ENCODE measurements around the gene NUBP1. TPM values are rescaled to one million over a fixed set of nuclear protein-coding genes. Genes with fewer than 3 reads are reported as not detected.

Gene NUBP1

DNA sequence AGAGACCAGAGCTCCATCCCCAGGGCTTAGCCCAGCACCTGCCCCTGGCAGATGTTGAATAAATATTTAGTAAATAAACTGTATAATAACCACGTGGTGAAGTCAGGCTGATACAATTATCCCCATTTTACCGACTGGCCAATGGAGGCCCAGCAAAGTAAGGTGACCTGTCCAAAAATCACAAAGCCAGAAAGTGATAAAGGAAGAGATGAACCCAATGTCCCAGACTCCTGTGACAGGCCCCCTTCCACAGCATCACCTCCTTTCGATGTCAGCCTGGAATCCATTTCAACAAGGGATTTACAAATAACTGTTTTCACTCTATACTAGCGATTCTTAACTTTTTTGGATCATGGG lies 69.4 kb downstream of the NUBP1 start:
- H4K91ac ChIP-seq (ENCODE audit: low read length), result no peak overlapping the region
- H3K4ac ChIP-seq (ENCODE audit: low read depth in 1 of 2, low read length in 2 of 2), result no peak overlapping the region

DNA sequence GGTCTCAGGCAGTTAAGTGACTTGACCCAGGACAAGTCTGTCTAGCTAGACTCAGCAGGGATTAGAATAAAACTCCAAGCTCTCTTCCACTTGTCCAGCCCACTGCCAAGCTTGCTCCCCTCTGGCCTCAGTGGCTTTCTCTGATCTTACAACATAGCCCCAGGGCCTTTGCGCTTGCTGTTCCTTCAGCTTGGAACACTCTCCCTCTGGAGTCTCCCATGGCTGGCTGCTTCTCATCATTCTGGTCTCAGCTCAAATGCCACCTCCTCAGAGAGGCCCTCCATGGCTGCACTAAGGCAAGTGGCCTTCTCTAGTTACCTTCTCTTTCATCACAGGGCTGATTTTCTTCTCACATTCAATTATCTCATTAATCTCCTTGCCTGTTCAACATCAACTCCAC lies 73.9 kb downstream of the NUBP1 start:
- no peaks in the 10 kb centered on the region for H3K36me3 ChIP-seq (ENCODE audit: control insufficient read depth in 1 of 2, insufficient read depth in 2 of 2, low read depth in 1 of 2, low read length in 2 of 2)
- H2BK15ac ChIP-seq (ENCODE audit: low read depth, poor library complexity, severe bottlenecking), result no peak overlapping the region
- DNase-seq, result no peak
- H2AFZ ChIP-seq (ENCODE audit: low read depth, low read length), result no peak overlapping the region
- no peak overlapping the region for H3K23ac ChIP-seq (ENCODE audit: low read length in 2 of 2)
- peaks cover 6% of the 10 kb centered on the region for H3K4me1 ChIP-seq (ENCODE audit: control insufficient read depth, insufficient read depth, low read depth, low read length)
- H3K27ac ChIP-seq (ENCODE audit: low read length, poor library complexity, severe bottlenecking), result no peak overlapping the region
- H2BK5ac ChIP-seq (ENCODE audit: low read depth, low read length, poor library complexity, severe bottlenecking), result no peak overlapping the region
- H2BK120ac ChIP-seq (ENCODE audit: low read depth, low read length), result no peak overlapping the region
- H3K4me2 ChIP-seq (ENCODE audit: low read length, poor library complexity, severe bottlenecking), result no peak overlapping the region
- H3K9ac ChIP-seq (ENCODE audit: low read length), result no peak overlapping the region
- WGBS, result 96% methylated on average over 1 of the region's 1 CpG
- no peak overlapping the region for H3K4me3 ChIP-seq (ENCODE audit: insufficient read depth in 1 of 2, low read depth in 1 of 2, low read length in 2 of 2)
- no peak overlapping the region for H3K18ac ChIP-seq (ENCODE audit: low read depth in 1 of 2, low read length in 2 of 2)
- H2AK5ac ChIP-seq (ENCODE audit: low read length, severe bottlenecking), result no peak overlapping the region
- no peak overlapping the region for H3K4ac ChIP-seq (ENCODE audit: low read depth in 1 of 2, low read length in 2 of 2)
- H3K27me3 ChIP-seq (ENCODE audit: control insufficient read depth in 1 of 2, insufficient read depth in 1 of 2, low read length in 2 of 2), result peaks cover 31 to 35% of the 10 kb centered on the region in 2 experiments
- no peaks in the 10 kb centered on the region for H3K9me3 ChIP-seq (ENCODE audit: control insufficient read depth, low read length)
- no peak overlapping the region for H3K14ac ChIP-seq (ENCODE audit: low read length in 2 of 2)
- no peak overlapping the region for H4K8ac ChIP-seq (ENCODE audit: low read length)
- H4K91ac ChIP-seq (ENCODE audit: low read length), result no peak overlapping the region
- H3K79me1 ChIP-seq (replicated peaks; ENCODE audit: low read length, poor library complexity, severe bottlenecking), result no peaks in the 10 kb centered on the region
- H2BK12ac ChIP-seq (ENCODE audit: low read length in 2 of 2), result no peak overlapping the region

More for the DNA sequence above, 69.4 kb downstream of the NUBP1 start:
- Histone ChIP-seq H2BK120ac (ENCODE audit: low read depth, low read length) (peak overlapping the region; percentile 30), H2AFZ (ENCODE audit: low read depth, low read length) (no peak overlapping the region), H3K9me3 (ENCODE audit: control insufficient read depth, low read length) (no peaks in the 10 kb centered on the region), H2BK12ac (ENCODE audit: low read length in 2 of 2) (no peak overlapping the region), H3K79me1 (replicated peaks; ENCODE audit: low read length, poor library complexity, severe bottlenecking) (no peaks in the 10 kb centered on the region), H3K18ac (ENCODE audit: low read depth in 1 of 2, low read length in 2 of 2) (no peak overlapping the region), H2AK5ac (ENCODE audit: low read length, severe bottlenecking) (no peak overlapping the region), H3K14ac (ENCODE audit: low read length in 2 of 2) (no peak overlapping the region), H2BK5ac (ENCODE audit: low read depth, low read length, poor library complexity, severe bottlenecking) (no peak overlapping the region), H3K27ac (ENCODE audit: low read length, poor library complexity, severe bottlenecking) (no peak overlapping the region), H3K9ac (ENCODE audit: low read length) (no peak overlapping the region), H3K36me3 (ENCODE audit: control insufficient read depth in 1 of 2, insufficient read depth in 2 of 2, low read depth in 1 of 2, low read length in 2 of 2) (no peaks in the 10 kb centered on the region), H2BK15ac (ENCODE audit: low read depth, poor library complexity, severe bottlenecking) (no peak overlapping the region), H3K4me3 (ENCODE audit: insufficient read depth in 1 of 2, low read depth in 1 of 2, low read length in 2 of 2) (no peak overlapping the region), H3K23ac (ENCODE audit: low read length in 2 of 2) (no peak overlapping the region), H3K4me2 (ENCODE audit: low read length, poor library complexity, severe bottlenecking) (no peak overlapping the region), H3K27me3 (ENCODE audit: control insufficient read depth in 1 of 2, insufficient read depth in 1 of 2, low read length in 2 of 2) (peaks cover 14 to 24% of the 10 kb centered on the region in 2 experiments), H3K4me1 (ENCODE audit: control insufficient read depth, insufficient read depth, low read depth, low read length) (no peaks in the 10 kb centered on the region), H4K8ac (ENCODE audit: low read length) (no peak overlapping the region)
- no peak for DNase-seq
- WGBS, result 74% methylated on average over 4 of the region's 4 CpGs

DNA sequence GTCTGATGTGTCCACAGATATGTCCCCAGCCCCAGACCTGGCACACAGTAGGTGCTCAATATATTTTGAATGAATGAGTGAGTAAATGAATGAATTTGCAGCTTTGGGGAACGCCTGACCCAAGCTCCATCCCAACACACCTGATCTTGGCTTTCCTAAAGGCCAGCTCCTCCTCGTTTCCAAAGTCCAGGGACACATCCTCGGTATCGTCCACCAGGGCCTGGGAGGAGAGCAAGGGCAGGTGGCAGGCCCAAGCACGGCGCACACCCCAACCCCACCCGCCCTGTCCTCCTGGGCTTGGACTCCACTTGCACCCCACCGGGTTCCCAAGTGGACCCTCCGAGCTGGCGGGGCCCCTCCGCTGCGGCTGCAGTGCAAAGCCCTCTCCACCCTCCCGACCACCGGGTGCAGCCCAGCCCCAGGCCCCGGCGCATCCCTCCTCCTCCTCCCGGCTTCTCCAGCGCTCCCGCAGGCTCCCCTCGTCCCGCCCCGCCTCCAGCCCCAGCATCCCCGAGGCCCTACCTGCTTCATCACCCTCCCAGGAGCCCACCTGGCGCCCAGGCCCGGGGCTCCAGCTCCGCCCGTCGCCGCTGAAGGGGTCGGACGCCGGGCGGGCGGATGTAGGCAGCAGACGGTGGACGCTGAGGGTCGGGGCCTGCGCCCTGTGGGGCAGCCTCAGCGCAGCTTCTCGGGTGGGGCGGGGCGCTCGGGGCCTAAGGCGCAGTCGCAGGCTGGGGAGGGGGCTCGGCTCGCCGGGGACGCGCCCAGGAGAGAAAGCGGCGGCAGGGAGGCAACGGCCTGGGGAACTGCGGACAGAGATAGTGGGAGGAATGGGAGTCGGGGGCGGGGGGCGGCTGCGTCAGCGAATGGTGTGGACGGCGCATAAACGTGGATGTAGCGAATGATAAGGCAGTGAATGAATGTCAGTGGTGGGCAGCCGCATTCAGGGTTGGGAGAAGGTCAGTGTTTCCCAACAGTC lies 74.6 kb downstream of the NUBP1 start, which contains the start of gene TVP23A:
TVP23A (minus strand) TSS at position 832 of the 979 bp plus-strand sequence; CDS start at position 531, 301 bp downstream.
- DNase-seq, result no peak
- H3K4me2 ChIP-seq (ENCODE audit: low read length, poor library complexity, severe bottlenecking), result no peak within 1 kb of the TSS
- no peak within 1 kb of the TSS for H3K23ac ChIP-seq (ENCODE audit: low read length in 2 of 2)
- WGBS, result 6% methylated on average over 57 of the region's 64 CpGs
- H3K9me3 ChIP-seq (ENCODE audit: control insufficient read depth, low read length), result no peaks in the 10 kb centered on the region
- no peak within 1 kb of the TSS for H2BK12ac ChIP-seq (ENCODE audit: low read length in 2 of 2)
- H4K91ac ChIP-seq (ENCODE audit: low read length), result no peak within 1 kb of the TSS
- H4K8ac ChIP-seq (ENCODE audit: low read length), result no peak within 1 kb of the TSS
- H3K9ac ChIP-seq (ENCODE audit: low read length), result no peak within 1 kb of the TSS
- peaks cover 6% of the 10 kb centered on the region for H3K4me1 ChIP-seq (ENCODE audit: control insufficient read depth, insufficient read depth, low read depth, low read length)
- H3K36me3 ChIP-seq (ENCODE audit: control insufficient read depth in 1 of 2, insufficient read depth in 2 of 2, low read depth in 1 of 2, low read length in 2 of 2), result no peaks in the 10 kb centered on the region
- H3K14ac ChIP-seq (ENCODE audit: low read length in 2 of 2), result no peak within 1 kb of the TSS
- H3K27ac ChIP-seq (ENCODE audit: low read length, poor library complexity, severe bottlenecking), result no peak within 1 kb of the TSS
- H3K4ac ChIP-seq (ENCODE audit: low read depth in 1 of 2, low read length in 2 of 2), result no peak within 1 kb of the TSS
- H3K27me3 ChIP-seq (ENCODE audit: control insufficient read depth in 1 of 2, insufficient read depth in 1 of 2, low read length in 2 of 2), result peaks cover 35% of the 10 kb centered on the region in 2 experiments
- H2BK15ac ChIP-seq (ENCODE audit: low read depth, poor library complexity, severe bottlenecking), result no peak within 1 kb of the TSS
- no peak within 1 kb of the TSS for H2AFZ ChIP-seq (ENCODE audit: low read depth, low read length)
- no peak within 1 kb of the TSS for H2AK5ac ChIP-seq (ENCODE audit: low read length, severe bottlenecking)
- no peak within 1 kb of the TSS for H2BK5ac ChIP-seq (ENCODE audit: low read depth, low read length, poor library complexity, severe bottlenecking)
- no peak within 1 kb of the TSS for H3K4me3 ChIP-seq (ENCODE audit: insufficient read depth in 1 of 2, low read depth in 1 of 2, low read length in 2 of 2)
- no peak within 1 kb of the TSS for H3K18ac ChIP-seq (ENCODE audit: low read depth in 1 of 2, low read length in 2 of 2)
- no peak within 1 kb of the TSS for H2BK120ac ChIP-seq (ENCODE audit: low read depth, low read length)
- H3K79me1 ChIP-seq (replicated peaks; ENCODE audit: low read length, poor library complexity, severe bottlenecking), result no peaks in the 10 kb centered on the region

Small RNAs within 50 kb of the gene (small RNA-seq; reads per million reads assigned to genes)
- gene MTND4LP24 (ENCODE audit: low read depth), result not detected
- gene MTND6P33 (ENCODE audit: low read depth), result not detected

All from mesenchymal stem cell (in vitro differentiated cells and primary cell).